GM21717 (cell line): Measurements from ENCODE around the gene TP53I13.

ENCODE experiments used
- ATAC-seq: cut with Tn5 transposase; IDR thresholded peaks from one replicate; pipeline ENCODE4 v1.9.1; 2021; ENCODE audit warnings: mild to moderate bottlenecking, moderate library complexity; ENCODE audit not compliant: unreplicated experiment

TP53I13 gene

DNA sequence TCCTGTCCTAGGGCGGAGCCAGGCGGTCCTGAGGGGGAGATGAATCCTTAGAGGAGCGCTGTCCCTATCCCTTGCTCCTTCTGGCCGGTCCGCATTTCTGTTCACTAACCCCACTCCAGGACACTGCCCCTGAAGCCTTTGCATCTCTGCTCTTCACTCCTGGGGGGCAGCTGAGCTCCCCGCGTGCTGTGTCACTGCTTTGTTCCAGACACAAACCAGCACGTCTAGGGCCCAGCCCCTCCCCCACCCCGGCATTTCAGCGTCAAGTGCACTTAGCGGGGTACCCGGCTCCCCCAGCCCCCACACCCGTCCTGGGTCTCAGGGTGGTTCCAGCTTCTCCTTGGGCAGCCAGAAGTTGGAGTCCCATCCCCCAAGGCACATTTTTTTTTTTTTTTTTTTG is 45.4 kb downstream of the TP53I13 start:
- no peak for ATAC-seq

DNA sequence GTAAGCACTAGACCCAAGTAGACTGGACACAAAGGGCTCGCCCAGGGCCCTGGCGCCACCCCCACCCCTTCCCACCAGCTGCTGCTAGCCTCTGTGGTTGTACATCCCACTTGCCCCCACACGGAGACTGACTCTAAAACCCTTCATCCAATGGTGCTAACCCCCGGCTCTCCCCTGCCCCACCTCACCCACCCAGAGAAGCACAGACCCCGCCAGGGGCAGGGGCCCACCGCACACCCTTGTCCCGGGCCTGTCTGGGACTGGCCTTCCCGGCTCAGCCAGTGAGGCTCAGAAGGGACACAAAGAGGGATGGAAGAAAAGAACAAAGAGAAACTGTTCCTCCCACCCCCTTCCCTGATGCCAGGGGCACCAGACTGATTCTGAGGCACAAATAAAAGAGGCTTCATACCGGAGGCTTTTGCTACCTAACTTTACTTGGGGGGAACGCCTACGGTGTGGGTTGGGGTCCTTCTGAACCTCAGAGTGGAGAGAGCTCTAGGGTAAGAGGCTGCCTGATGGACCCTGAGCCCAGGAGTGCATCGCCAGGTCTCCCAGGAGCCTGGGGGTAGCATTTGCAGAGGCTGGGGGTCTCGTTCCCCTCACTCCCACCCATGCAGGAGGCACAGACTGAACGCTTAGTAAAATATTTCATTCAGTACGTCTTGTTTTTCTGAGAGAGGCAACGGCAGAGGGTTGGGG is 46.0 kb downstream of the TP53I13 start:
- no peak for ATAC-seq

DNA sequence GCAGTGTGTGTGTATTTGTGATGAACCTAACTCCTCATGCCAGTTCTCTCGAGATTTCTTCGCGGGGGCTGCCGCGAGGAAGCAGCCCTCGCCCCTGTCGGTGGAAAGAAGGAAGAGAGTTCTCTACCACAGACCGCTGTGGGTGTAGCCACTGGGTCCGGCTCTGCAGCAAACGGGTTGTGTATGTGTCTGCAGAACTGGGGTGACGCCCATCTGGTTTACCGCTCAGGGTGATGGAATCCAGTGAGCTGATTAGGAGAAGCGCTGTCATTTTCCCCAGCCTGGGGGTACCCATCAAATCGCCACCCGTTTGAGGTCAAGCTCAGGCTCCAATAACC is 46.5 kb downstream of the TP53I13 start:
- ATAC-seq, result no peak

DNA sequence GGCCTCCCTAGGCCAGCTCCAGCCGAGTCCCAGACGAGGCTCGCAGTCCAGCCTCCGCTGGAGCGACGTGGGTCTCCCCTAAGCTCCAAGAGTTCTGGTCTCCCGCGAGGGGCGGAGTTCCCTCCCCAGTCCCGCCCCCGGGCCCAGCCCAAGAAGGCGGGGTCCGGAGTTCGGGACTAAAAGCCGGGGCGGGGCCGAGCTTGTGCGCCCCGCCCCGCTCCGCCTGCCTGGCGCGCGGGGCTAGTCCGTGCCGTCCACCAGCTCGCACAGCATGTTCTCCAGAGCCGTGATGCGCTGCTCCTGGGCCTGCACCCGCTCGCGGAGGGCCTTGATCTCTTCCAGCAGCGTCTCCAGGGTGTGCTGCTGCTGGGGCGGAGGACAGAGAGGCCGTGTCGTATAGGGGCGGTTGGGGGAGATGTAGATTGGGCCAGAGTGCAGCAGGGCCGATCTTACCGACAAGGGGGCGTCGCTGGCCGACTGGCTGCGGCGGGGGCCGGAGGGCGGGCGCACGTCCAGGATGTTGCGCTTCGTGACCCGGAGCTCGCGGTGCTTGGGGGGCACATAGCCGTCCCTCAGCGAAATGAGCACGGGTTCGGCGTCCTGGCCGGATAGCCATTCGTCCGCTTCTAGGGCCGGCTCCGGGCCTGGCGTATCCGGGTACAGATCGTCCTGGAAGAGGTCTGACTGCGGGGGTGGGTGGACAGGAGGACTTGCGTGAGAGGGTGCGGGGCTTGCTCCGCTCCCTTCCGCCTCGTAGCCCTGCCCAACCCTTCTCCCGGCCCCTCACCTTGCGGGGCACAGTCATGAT is 47.2 kb downstream of the TP53I13 start:
- ATAC-seq, result peak; percentile 38

DNA sequence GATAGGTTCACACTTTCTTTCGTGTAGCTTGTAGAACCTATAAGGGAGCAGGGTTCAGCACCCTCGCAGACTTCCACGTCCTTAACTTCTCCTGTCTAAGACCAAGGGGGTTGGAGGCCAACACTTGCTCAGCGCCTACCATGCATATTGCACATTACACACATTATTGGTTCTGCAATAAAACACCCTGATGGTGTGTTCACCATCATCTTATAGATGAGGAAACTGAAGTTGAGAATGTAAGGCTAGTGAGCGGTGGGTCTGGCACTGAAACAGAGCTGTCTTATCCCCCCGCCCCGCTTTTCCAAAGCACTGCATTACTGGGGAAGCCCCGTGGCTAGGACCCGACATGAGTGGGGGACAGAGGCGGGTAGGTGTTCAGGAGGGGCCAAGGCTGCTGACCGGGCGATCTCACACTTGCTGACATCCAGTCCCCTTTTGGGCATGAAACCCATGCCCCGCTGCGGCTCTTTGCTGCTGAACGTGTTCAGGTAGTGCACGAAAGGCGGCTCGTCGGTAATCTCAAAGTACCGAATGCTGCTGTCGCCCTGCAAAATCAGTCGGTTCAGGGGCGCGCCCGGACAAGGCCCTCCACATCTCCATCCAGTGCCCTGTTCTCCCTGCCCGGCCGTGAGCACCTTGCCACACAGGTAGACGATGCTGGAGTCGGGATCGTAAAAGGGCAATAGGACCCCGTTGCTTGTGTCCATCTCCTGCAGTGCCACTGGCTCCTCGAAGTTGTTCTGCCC is 48.0 kb downstream of the TP53I13 start:
- no peak for ATAC-seq

DNA sequence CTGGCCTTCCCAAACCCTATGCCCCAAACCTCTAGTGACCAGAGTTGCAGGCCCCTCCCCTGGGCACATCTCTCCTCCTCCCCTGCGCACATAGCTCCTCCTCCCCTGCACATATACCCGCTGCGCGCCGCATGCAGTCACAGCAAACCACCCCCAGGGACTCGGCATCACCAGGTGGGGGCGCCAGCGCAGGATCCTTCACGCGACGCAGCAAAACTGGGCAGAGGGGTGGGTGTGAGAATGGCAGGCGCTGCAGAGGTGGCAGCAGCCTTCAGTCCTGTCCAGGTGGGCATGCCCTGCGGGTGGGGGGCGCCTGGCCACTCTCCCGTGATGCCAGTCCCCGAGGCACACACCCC is 48.6 kb downstream of the TP53I13 start:
- no peak for ATAC-seq

DNA sequence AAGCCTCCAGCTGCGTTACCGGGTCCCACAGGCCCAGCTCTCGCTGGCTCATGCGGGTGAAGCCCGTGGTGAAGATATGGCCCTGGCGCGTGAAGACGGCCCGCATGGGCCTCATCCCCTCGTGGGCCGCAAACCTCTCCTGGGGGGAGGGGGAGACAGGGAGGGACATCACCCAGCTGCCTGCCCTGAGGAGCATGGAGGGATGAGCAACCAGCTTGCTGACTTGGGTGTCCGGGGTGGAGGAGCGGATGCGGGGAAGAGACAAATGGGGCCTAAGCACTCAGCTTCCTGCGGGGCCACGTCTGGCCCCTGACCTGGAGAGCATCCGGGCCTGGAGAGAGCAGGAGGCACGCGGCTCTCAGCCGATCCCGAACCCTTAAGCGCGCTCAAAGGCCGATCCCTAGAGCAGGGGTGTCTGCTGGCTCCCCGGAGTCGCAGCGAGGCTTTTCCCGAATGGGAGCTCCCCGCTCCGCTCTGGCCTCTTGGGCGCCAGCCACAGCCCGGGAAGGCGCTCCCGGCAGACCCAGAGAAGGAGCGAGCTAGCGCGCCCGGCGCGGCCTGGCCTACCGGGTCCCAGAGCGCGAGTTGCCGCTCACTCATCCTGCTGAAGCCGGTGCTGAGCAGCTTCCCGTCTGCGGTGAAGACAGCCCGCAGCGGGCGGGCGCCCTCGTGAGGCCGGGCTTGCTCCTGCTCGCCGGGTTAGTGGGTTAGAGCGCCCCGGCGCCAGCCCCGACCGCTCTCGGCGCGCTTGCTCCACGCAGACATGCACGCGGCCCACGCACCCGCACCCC is 49.2 kb downstream of the TP53I13 start:
- ATAC-seq, result peak; percentile 35

DNA sequence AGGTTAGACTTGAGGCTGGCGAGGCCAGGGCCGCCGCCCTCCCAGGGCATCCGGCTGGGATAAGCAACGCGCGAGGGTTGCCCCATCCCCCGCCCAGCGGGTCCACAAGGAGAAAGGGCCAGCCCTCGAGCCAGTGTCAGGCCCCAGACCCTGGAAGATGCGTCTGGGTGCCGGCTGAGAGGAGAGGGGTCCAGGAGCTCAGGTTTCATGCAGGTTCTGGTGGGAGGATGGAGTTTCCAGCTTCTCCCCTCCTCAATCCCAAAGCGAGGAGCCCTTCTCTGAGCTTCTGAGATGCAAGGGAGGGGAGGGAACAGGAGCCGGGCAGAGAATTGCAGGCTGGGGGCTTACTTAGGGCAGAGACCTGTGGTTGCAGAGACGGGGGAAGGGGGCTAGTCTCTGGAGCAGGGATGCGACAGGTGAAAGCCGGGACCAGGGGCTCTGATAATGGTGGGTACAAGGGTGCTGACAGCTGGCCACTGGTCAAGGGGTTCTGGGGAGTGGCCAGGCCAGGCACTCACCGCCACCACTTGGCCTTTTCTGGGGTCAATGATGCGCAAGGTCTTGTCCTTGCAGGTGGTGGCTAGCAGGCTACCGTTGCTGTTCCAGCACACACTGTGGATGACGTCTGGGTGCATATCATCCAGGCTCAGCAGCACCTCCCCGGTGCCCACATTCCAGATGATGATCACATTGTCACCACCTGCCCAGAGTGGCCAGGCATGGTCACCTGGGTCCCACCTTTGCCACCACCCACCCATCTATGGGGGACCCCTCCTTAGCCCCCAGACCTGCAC is 50.0 kb downstream of the TP53I13 start:
- no peak for ATAC-seq

DNA sequence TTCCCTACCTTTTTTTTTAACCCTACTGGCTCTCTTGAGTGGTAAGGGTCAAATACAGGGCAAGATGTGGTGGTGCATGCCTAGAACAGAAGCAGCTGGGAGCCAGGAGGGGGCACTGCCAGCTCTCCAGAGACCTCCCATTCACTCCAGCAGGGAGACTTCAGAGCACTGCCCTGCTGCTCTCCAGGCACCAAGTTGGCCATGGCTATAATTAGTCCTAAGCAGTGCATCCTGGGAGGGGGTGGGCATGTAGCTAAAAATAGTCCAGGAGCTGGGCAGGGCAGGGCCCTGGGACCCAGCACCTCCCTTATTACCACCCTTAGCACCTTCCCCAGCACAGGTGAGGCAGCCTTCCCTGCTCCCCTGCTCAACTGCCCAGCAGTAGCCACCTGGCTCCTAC is 50.8 kb downstream of the TP53I13 start:
- no peak for ATAC-seq

DNA sequence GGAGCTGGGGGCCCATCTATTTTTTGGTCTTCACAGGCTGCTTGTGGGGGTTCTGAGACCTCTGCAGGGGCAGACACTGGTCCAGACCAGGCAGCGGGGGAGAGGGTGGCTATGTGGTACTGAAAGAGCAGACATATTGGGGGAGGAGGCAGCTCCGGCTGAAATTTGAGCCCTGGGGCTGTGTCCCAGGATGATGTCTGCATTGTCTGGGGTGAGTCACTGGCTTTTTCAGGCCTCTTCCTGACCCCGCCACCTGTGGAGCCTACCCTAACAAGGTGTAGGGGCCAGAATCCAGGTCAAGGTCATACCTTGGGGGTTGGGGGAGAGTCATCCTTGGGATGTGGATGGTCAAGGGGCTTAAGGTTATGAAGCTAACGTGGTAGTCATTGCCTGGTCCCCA is 51.8 kb downstream of the TP53I13 start:
- ATAC-seq, result no peak

DNA sequence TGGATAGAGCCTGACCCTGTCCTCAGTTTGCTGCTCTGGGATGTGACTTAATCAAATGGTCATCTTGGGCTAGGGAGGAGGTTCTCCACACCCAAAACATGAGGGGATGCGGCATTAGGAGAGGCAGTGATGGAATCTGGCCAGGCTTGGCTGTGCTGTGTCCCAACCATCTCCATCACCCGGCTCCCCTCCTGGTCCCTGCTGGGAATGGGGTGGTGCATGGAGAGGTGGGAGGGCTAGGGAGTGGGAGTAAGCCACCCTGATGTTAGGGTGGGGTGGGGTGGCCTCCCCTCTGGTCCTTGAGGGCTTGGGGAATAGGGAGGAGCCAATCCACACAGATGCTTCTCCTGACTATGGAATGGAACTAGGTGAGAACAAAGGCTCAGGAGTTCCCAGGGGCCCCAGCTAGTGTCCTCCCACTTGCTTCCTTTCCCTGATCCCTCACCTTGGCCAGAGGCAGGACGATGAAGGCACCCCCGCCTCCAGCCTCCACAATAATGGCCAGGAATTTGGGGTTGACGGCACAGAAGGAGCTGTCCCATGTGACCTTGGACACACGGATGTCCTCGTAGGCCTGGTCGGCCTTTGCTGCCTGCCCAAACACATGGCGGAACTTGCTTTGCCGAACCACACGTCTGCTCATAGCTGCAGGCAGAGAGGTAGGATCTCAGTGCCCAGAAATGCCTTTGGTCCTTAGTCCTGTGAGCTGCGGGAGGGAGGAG is 52.4 kb downstream of the TP53I13 start:
- no peak for ATAC-seq

DNA sequence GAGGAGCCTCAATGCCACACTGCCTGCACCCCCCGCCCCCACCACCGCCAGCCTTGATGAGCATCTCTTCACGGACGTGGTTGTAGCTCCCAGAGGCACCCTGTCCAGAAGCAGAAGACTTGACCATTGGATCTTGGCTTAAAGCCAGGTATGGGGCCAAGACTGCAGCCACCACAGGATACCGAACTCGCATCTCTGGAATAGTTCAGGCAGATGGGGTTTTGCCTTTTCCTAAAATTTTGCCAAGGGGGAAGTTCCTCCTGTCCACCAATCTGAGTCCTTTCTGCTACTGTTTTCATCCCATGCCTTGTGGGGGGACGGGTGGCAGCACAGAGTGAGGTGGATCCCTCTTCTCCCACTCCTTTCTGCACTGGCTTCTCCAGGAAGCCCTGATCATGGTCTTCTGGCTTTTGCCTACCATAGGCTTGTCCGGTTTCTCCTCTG is 53.3 kb downstream of the TP53I13 start:
- ATAC-seq, result no peak
